Measurements from ENCODE around the gene IGSF21. TPM values are rescaled to one million over a fixed set of nuclear protein-coding genes. Genes with fewer than 3 reads are reported as not detected.

Gene IGSF21
- total and polyA plus RNA-seq, 12 donors: 0.18 to 16.4 (median 7.0) TPM

GRCh38 chr1:18191037-18191436, 83.4 kb downstream of the IGSF21 start:
- DNase-seq: no peak
- H3K4me1 ChIP-seq (replicated peaks in 1 of 2): no peaks in the 10 kb centered on the region
- peaks cover 3% of the 10 kb centered on the region for H3K27me3 ChIP-seq
- H3K27ac ChIP-seq: no peak overlapping the region
- no peak overlapping the region for H3K4me3 ChIP-seq
- H3K9me3 ChIP-seq (replicated peaks in 1 of 3): no peaks in the 10 kb centered on the region
- no peaks in the 10 kb centered on the region for H3K36me3 ChIP-seq (replicated peaks in 1 of 2)
- TF ChIP-seq CTCF (IDR thresholded peaks at IDR 0.05) (no peak), POLR2A (IDR thresholded peaks at IDR 0.05) (no peak)
- WGBS, 4 donors: 67 to 84% (median 73%) methylated on average over 3 of the region's 3 CpGs
- intact Hi-C loops (cut with DNase I): no loop called here

- WGBS, 4 donors: 68 to 73% (median 70%) methylated on average over 17 to 18 of the region's 18 CpGs
- H3K4me1 ChIP-seq (replicated peaks in 1 of 2): no peaks in the 10 kb centered on the region
- H3K9me3 ChIP-seq (replicated peaks in 1 of 3): no peaks in the 10 kb centered on the region
- H3K27ac ChIP-seq: no peak overlapping the region
- H3K36me3 ChIP-seq (replicated peaks in 1 of 2): no peaks in the 10 kb centered on the region
- no peak for DNase-seq
- peaks cover 3% of the 10 kb centered on the region for H3K27me3 ChIP-seq
- no peak overlapping the region for H3K4me3 ChIP-seq
- TF ChIP-seq CTCF (IDR thresholded peaks at IDR 0.05) (no peak), POLR2A (IDR thresholded peaks at IDR 0.05) (no peak)
- intact Hi-C loops (cut with DNase I): no loop called here
Observed at GRCh38 chr1:18191481-18192155, 84.0 kb downstream of the IGSF21 start.

GRCh38 chr1:18192182-18192581, 84.6 kb downstream of the IGSF21 start:
- peaks cover 3% of the 10 kb centered on the region for H3K27me3 ChIP-seq
- no peak overlapping the region for H3K27ac ChIP-seq
- intact Hi-C loops (cut with DNase I): no loop called here

GRCh38 chr1:18192974-18193373, 85.4 kb downstream of the IGSF21 start:
- Histone ChIP-seq H3K4me1 (replicated peaks in 1 of 2) (no peaks in the 10 kb centered on the region), H3K9me3 (replicated peaks in 1 of 3) (no peaks in the 10 kb centered on the region), H3K36me3 (replicated peaks in 1 of 2) (no peaks in the 10 kb centered on the region), H3K27ac (no peak overlapping the region), H3K4me3 (no peak overlapping the region), H3K27me3 (peaks cover 3% of the 10 kb centered on the region)
- DNase-seq: no peak
- intact Hi-C loops (cut with DNase I): no loop called here
- TF ChIP-seq POLR2A (IDR thresholded peaks at IDR 0.05) (no peak), CTCF (IDR thresholded peaks at IDR 0.05) (no peak)
- 73 to 94% (median 82%) methylated on average over 2 of the region's 2 CpGs for WGBS, 4 donors

More at GRCh38 chr1:18192182-18192581, 84.6 kb downstream of the IGSF21 start:
- Histone ChIP-seq H3K9me3 (replicated peaks in 1 of 3) (no peaks in the 10 kb centered on the region), H3K4me3 (no peak overlapping the region), H3K4me1 (replicated peaks in 1 of 2) (no peaks in the 10 kb centered on the region), H3K36me3 (replicated peaks in 1 of 2) (no peaks in the 10 kb centered on the region)
- TF ChIP-seq POLR2A (IDR thresholded peaks at IDR 0.05) (no peak), CTCF (IDR thresholded peaks at IDR 0.05) (no peak)
- no peak for DNase-seq
- WGBS, 4 donors: 64 to 94% (median 68%) methylated on average over 3 to 4 of the region's 4 CpGs
